ENCODE data around the gene RPS26. TPM values are rescaled to one million over a fixed set of nuclear protein-coding genes. Genes with fewer than 3 reads are reported as not detected.
"Not testable (repeated sequence)": the region's sequence is repeated elsewhere in the genome, so short reads cannot be mapped to it uniquely, and the experiment has no call there.

Gene RPS26
- total and polyA plus RNA-seq, 7 donors: 130 to 3,746 (median 2,067) TPM

DNA sequence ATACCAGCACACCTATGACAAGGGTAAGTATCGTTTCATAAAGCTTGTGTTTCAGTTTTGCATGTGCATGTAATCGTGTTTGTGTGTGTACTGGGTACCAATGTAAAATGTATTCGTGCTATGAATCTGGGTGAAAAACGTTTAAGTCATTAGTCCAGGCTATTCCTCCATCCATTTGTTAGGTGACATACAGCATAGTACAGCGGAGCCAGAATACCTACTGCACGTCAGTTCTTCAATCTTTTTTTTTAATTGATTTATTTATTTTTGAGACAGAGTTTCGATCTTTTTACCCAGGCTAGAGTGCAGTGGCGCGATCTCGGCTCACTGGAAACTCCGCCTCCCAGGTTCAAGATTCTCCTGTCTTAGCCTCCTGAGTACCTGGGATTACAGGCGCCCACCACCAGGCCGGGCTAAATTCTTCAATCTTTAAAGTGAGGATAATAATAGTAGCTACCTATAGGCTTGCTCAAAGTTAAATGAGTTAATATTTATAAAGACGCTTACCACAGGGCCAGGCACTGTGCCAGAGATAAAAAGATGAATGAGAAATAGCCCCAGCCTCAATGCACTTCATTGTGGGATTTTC, 661 bp upstream of the RPS26 start:
- Histone ChIP-seq H3K4me3 (peak overlapping the region; percentile 56 to 94 (median 72)), H3K36me3 (peaks cover 17 to 49% (median 19%) of the 10 kb centered on the region in 4 donors), H3K27ac (peak overlapping the region; percentile 91 to 96 (median 94)), H3K9me3 (no peaks in the 10 kb centered on the region), H3K4me1 (peaks cover 0 to 20% (median 18%) of the 10 kb centered on the region in 4 donors), H3K27me3 (no peaks in the 10 kb centered on the region)
- DNase-seq: no peak
- WGBS, 2 donors: 73 to 75% methylated on average over 14 of the region's 14 CpGs
- TF ChIP-seq POLR2A (IDR thresholded peaks at IDR 0.05): no peak
- TF ChIP-seq, protein P1, sequence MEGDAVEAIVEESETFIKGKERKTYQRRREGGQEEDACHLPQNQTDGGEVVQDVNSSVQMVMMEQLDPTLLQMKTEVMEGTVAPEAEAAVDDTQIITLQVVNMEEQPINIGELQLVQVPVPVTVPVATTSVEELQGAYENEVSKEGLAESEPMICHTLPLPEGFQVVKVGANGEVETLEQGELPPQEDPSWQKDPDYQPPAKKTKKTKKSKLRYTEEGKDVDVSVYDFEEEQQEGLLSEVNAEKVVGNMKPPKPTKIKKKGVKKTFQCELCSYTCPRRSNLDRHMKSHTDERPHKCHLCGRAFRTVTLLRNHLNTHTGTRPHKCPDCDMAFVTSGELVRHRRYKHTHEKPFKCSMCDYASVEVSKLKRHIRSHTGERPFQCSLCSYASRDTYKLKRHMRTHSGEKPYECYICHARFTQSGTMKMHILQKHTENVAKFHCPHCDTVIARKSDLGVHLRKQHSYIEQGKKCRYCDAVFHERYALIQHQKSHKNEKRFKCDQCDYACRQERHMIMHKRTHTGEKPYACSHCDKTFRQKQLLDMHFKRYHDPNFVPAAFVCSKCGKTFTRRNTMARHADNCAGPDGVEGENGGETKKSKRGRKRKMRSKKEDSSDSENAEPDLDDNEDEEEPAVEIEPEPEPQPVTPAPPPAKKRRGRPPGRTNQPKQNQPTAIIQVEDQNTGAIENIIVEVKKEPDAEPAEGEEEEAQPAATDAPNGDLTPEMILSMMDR (IDR thresholded peaks at IDR 0.05): peak in 1 of 4 experiments; percentile 34
- intact Hi-C loops (cut with DNase I): loop anchor here (1.0 to 10.0 kb wide), 4 partner anchors 45 to 299 kb away; partner anchors contain the start of genes GDF11, PYM1 and SMARCC2

- H3K9me3 ChIP-seq, DNase-seq, H3K27me3 ChIP-seq: not testable (repeated sequence)
- peak overlapping the region; percentile 91 to 96 (median 94) for H3K27ac ChIP-seq
- intact Hi-C loops (cut with DNase I): loop anchor here (1.0 to 10.0 kb wide), 3 partner anchors 62 to 300 kb away; partner anchors contain the start of genes GDF11, PA2G4 and SMARCC2
- WGBS, 2 donors: 1 to 2% methylated on average over 20 of the region's 20 CpGs
- peaks cover 17 to 36% (median 19%) of the 10 kb centered on the region in 4 donors for H3K36me3 ChIP-seq
- peaks cover 0 to 25% (median 19%) of the 10 kb centered on the region in 4 donors for H3K4me1 ChIP-seq
- peak overlapping the region; percentile 56 to 94 (median 72) for H3K4me3 ChIP-seq
Observed at GRCh38 chr12:56042430-56042813, 704 bp downstream of the RPS26 start.

GRCh38 chr12:56042843-56043242, 1.1 kb downstream of the RPS26 start:
- no peak for TF ChIP-seq POLR2A (IDR thresholded peaks at IDR 0.05)
- no peak for TF ChIP-seq EP300 (IDR thresholded peaks at IDR 0.05)
- TF ChIP-seq POLR2AphosphoS5 (IDR thresholded peaks at IDR 0.05): no peak
- TF ChIP-seq, protein P1 (IDR thresholded peaks at IDR 0.05): no peak
- Histone ChIP-seq H3K36me3 (peaks cover 17 to 32% (median 19%) of the 10 kb centered on the region in 4 donors), H3K27me3 (no peaks in the 10 kb centered on the region), H3K4me3 (peak overlapping the region; percentile 56 to 94 (median 72)), H3K4me1 (peaks cover 0 to 25% (median 19%) of the 10 kb centered on the region in 4 donors), H3K27ac (peak overlapping the region; percentile 91 to 96 (median 94)), H3K9me3 (no peaks in the 10 kb centered on the region)
- intact Hi-C loops (cut with DNase I): loop anchor here (1.0 to 10.0 kb wide), 3 partner anchors 61 to 301 kb away; partner anchors contain the start of genes GDF11, PA2G4 and SMARCC2
- no peak for DNase-seq
- WGBS, 2 donors: 6 to 35% methylated on average over 9 of the region's 9 CpGs

DNA sequence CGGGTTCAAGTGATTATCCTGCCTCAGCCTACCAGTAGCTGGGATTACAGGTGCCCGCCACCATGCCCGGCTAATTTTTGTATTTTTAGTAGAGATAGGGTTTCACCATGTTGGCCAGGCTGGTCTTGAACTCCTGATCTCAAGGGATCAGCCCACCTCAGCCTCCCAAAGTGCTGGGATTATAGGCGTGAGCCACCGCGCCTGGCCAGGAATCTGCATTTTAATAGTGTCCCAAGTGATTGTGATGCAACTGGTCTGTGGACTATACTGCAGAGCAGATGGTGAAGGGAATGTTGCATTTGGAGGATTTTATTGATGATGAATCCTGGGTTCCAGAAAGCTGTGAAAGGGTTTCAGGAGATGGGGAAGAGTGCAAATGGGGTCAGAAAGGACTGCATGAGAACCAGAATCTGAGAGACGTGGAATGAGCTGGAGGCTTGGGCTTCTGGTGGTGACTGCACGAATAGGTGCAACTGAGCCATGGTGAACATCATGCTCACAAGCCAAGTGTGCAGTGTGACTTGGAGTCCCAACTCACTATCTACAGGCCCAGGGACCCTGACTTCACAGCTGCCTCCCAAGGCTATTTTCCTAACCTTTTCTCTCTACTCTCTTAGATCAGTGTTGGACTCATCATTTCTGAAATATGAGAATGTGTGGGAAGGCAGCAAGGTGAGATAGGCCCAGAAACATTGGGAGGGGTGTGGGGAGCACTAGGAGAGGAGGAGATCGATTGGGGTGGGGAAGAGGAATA, 4.5 kb downstream of the RPS26 start:
- H3K4me1 ChIP-seq: peaks cover 0 to 20% (median 16%) of the 10 kb centered on the region in 4 donors
- no peak overlapping the region for H3K4me3 ChIP-seq
- peak overlapping the region in 3 of 4 donors; percentile 41 to 49 (median 48) for H3K27ac ChIP-seq
- H3K9me3 ChIP-seq: no peaks in the 10 kb centered on the region
- no peak for DNase-seq
- intact Hi-C loops (cut with DNase I): loop anchor here (5.0 to 10.0 kb wide), 2 partner anchors 36 to 139 kb away; partner anchors contain the start of genes ERBB3 and SMARCC2
- H3K36me3 ChIP-seq: peaks cover 17 to 32% (median 19%) of the 10 kb centered on the region in 4 donors
- WGBS, 2 donors: 84 to 86% methylated on average over 9 of the region's 9 CpGs
- TF ChIP-seq POLR2A (IDR thresholded peaks at IDR 0.05) (no peak), POLR2AphosphoS5 (IDR thresholded peaks at IDR 0.05) (no peak), EP300 (IDR thresholded peaks at IDR 0.05) (no peak)
- TF ChIP-seq, protein P1 (IDR thresholded peaks at IDR 0.05): no peak
- no peaks in the 10 kb centered on the region for H3K27me3 ChIP-seq

DNA sequence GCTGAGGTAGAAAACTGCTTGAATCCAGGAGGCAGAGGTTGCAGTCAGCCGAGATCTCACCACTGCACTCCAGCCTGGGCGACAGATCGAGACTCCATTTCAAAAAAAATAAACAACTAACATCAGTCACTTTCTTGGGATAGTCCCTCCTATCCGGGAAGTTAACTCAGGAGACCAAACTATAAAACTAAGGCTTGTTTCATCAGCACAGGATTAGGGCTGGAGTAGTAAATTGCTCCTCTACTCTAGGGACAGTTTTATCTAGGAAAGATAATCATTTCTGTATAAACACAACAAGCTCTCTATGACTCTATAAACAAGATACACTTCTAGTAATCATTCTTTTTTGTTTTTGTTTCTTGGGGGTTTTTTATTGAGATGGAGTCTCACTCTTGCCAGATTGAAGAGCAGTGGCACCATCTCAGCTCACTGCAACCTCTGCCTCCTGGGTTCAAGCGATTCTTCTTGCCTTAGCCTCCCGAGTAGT, 11.7 kb downstream of the RPS26 start:
- no peak for DNase-seq
- Histone ChIP-seq H3K36me3 (no peaks in the 10 kb centered on the region), H3K4me1 (no peaks in the 10 kb centered on the region), H3K4me3 (no peak overlapping the region), H3K27ac (no peak overlapping the region), H3K9me3 (no peaks in the 10 kb centered on the region), H3K27me3 (no peaks in the 10 kb centered on the region)
- intact Hi-C loops (cut with DNase I): no loop called here
- TF ChIP-seq EP300 (IDR thresholded peaks at IDR 0.05) (no peak), POLR2AphosphoS5 (IDR thresholded peaks at IDR 0.05) (no peak), POLR2A (IDR thresholded peaks at IDR 0.05) (no peak)
- TF ChIP-seq, protein P1 (IDR thresholded peaks at IDR 0.05): no peak
- WGBS, 2 donors: 79 to 81% methylated on average over 6 of the region's 6 CpGs

DNA sequence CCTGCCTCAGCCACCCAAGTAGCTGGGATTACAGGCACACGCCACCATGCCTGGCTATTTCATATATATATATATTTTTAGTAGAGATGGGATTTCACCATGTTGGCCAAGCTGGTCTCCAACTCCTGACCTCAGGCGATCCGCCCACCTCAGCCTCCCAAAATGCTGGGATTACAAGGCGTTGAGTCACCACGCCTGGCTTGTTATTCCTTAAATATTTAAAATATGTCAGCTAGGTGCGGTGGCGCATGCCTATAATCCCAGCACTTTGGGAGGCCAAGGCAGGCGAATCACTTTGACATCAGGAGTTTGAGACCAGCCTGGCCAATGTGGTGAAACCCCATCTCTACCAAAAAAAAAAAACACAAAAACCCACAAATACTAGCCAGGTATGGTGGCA, 18.2 kb downstream of the RPS26 start:
- intact Hi-C loops (cut with DNase I); H3K4me1 ChIP-seq; H3K27ac ChIP-seq; DNase-seq; H3K9me3 ChIP-seq; H3K4me3 ChIP-seq; H3K36me3 ChIP-seq; H3K27me3 ChIP-seq: not testable (repeated sequence)
- WGBS, 2 donors: 91 to 94% methylated on average over 8 of the region's 8 CpGs
